Osteocyte (in vitro differentiated cells): Measurements from ENCODE around the gene CCS. TPM values are rescaled to one million over a fixed set of nuclear protein-coding genes. Genes with fewer than 3 reads are reported as not detected.
"Not testable (repeated sequence)": the region's sequence is repeated elsewhere in the genome, so short reads cannot be mapped to it uniquely, and the experiment has no call there.

Experiments used
- DNase-seq: peaks from one replicate; pipeline ENCODE4 v3.0.0; 2021; ENCODE audit warnings: mixed read lengths; ENCODE audit not compliant: unreplicated experiment; ENCODE audit errors: extremely low spot score
- H3K27ac Mint-ChIP-seq: one replicate; pipeline ENCODE4 v1.8.0; 2021; ENCODE audit warnings: mild to moderate bottlenecking, mixed read lengths; ENCODE audit not compliant: unreplicated experiment
- H3K27me3 Mint-ChIP-seq: one replicate; pipeline ENCODE4 v1.8.0; 2021; ENCODE audit warnings: mixed read lengths; ENCODE audit not compliant: unreplicated experiment
- H3K36me3 Mint-ChIP-seq: one replicate; pipeline ENCODE4 v1.8.0; 2021; ENCODE audit warnings: mixed read lengths; ENCODE audit not compliant: unreplicated experiment
- H3K4me1 Mint-ChIP-seq: one replicate; pipeline ENCODE4 v1.8.0; 2021; ENCODE audit warnings: mixed read lengths; ENCODE audit not compliant: unreplicated experiment
- H3K4me3 Mint-ChIP-seq: one replicate; pipeline ENCODE4 v1.8.0; 2021; ENCODE audit warnings: mild to moderate bottlenecking, moderate library complexity, mixed read lengths; ENCODE audit not compliant: unreplicated experiment
- H3K9me3 Mint-ChIP-seq: one replicate; pipeline ENCODE4 v1.8.0; 2021; ENCODE audit warnings: mixed read lengths; ENCODE audit not compliant: unreplicated experiment
- CTCF ChIP-seq: fragments of 200-600 bp; sonication (generic); IDR thresholded peaks from 2 replicates; pipeline ENCODE4 v1.5.0; 2021; ENCODE audit warnings: antibody characterized with exemption, mild to moderate bottlenecking, moderate library complexity
- total RNA-seq: library from RNA; stranded (reverse); gene quantifications from 2 replicates; pipeline ENCODE4 v1.2.1, GENCODE V29; 2021

The CCS gene
- total RNA-seq, 1 donor from 2014 or later = 46.8 TPM

GRCh38 chr11:66604155-66604554 lies 11.2 kb downstream of the CCS start:
- Mint-ChIP-seq H3K4me3 (no peak overlapping the region), H3K36me3 (peaks cover 16% of the 10 kb centered on the region), H3K4me1 (peaks cover 38% of the 10 kb centered on the region), H3K9me3 (no peaks in the 10 kb centered on the region), H3K27me3 (no peaks in the 10 kb centered on the region), H3K27ac (no peak overlapping the region)
- no peak for TF ChIP-seq CTCF
- DNase-seq = no peak

GRCh38 chr11:66606608-66607007 lies 13.6 kb downstream of the CCS start:
- not testable (repeated sequence) for DNase-seq, H3K27me3 Mint-ChIP-seq, H3K4me3 Mint-ChIP-seq, H3K27ac Mint-ChIP-seq, H3K9me3 Mint-ChIP-seq
- peaks cover 23% of the 10 kb centered on the region for H3K4me1 Mint-ChIP-seq
- H3K36me3 Mint-ChIP-seq = peaks cover 13% of the 10 kb centered on the region

- Mint-ChIP-seq H3K4me1 (peaks cover 16% of the 10 kb centered on the region), H3K9me3 (peaks cover 3% of the 10 kb centered on the region), H3K27ac (peak overlapping the region; percentile 85), H3K4me3 (no peak overlapping the region), H3K36me3 (peaks cover 13% of the 10 kb centered on the region), H3K27me3 (no peaks in the 10 kb centered on the region)
- no peak for DNase-seq
- TF ChIP-seq CTCF = no peak
These were observed 14.3 kb downstream of the CCS start for GRCh38 chr11:66607126-66607834.

- Mint-ChIP-seq H3K4me3 (no peak overlapping the region), H3K36me3 (peaks cover 11% of the 10 kb centered on the region), H3K4me1 (peaks cover 9% of the 10 kb centered on the region), H3K27ac (no peak overlapping the region), H3K9me3 (peaks cover 3% of the 10 kb centered on the region), H3K27me3 (no peaks in the 10 kb centered on the region)
- TF ChIP-seq CTCF = no peak
- DNase-seq = no peak
These were observed 17.0 kb downstream of the CCS start for GRCh38 chr11:66609721-66610617.

GRCh38 chr11:66612458-66612857 lies 19.5 kb downstream of the CCS start:
- no peak for TF ChIP-seq CTCF
- no peak for DNase-seq
- Mint-ChIP-seq H3K27me3 (no peaks in the 10 kb centered on the region), H3K27ac (no peak overlapping the region), H3K9me3 (peaks cover 3% of the 10 kb centered on the region), H3K4me1 (peaks cover 15% of the 10 kb centered on the region), H3K4me3 (no peak overlapping the region), H3K36me3 (peaks cover 2% of the 10 kb centered on the region)
